ENCODE measurements around the gene ADGRB3. TPM values are rescaled to one million over a fixed set of nuclear protein-coding genes. Genes with fewer than 3 reads are reported as not detected.

ADGRB3 gene
- total and polyA plus RNA-seq, 10 of the 15 experiments (the other 5 are each of a cell fraction or from before 2014, with no cell fraction given), result 0.03 to 0.06 TPM; not detected in 8

DNA sequence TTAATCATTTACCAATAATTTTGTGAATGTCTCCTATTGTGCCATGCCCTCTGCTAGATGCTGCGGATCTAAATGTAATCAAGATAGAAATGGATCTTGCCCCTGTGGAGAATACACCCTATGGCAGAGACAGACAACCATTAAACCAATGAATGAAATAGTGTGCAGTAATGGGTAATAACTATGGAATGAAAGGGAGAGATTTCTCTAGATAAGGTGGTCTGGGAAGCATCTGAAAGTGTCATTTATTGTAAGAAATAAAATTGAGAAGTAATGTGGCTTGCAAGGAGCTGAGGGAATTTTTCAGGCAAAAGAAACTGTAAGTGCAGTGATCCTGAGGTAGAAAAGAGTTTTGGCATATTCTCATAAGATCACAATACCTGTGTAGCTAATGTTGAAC is 731.7 kb downstream of the ADGRB3 start:
- Histone ChIP-seq H3K4me3 (no peak overlapping the region), H4K20me1 (ENCODE audit: control insufficient read depth, insufficient read depth) (no peaks in the 10 kb centered on the region), H3K9ac (ENCODE audit: control insufficient read depth, insufficient read depth, low read length) (no peak overlapping the region), H3K79me2 (ENCODE audit: control insufficient read depth, insufficient read depth, low read length) (no peaks in the 10 kb centered on the region), H3K36me3 (ENCODE audit: control insufficient read depth in 2 of 2, insufficient read depth in 2 of 2, low read length in 1 of 2) (no peaks in the 10 kb centered on the region), H3K4me2 (ENCODE audit: control insufficient read depth, insufficient read depth) (no peak overlapping the region), H3K9me3 (replicated peaks; ENCODE audit: control insufficient read depth, insufficient read depth, low read length) (no peaks in the 10 kb centered on the region), H3K27ac (ENCODE audit: control insufficient read depth, insufficient read depth) (no peak overlapping the region), H3K4me1 (ENCODE audit: control insufficient read depth, insufficient read depth, low read length) (no peaks in the 10 kb centered on the region), H3K27me3 (replicated peaks in 1 of 2; ENCODE audit: control insufficient read depth in 2 of 2, insufficient read depth in 2 of 2, low read length in 1 of 2) (no peaks in the 10 kb centered on the region), H2AFZ (ENCODE audit: control insufficient read depth, low read depth, low read length) (no peak overlapping the region)
- 42% methylated on average over 1 of the region's 1 CpG for WGBS (ENCODE audit: insufficient coverage, insufficient replicate concordance, low lambda C conversion rate, missing lambda C conversion rate)
- in situ Hi-C loops (cut with MboI), result no loop called here
- POLR2A ChIA-PET, result no interaction called here
- FAIRE-seq, result no peak
- ATAC-seq, result no peak
- intact Hi-C loops (cut with micrococcal nuclease; ENCODE audit: unreplicated experiment), result no loop called here
- CTCF ChIA-PET, result no interaction called here
- RAD21 ChIA-PET (ENCODE audit: unreplicated experiment), result no interaction called here
- no peak for DNase-seq (ENCODE audit: low read depth, low spot score)
- no TSS peak for BruUV-seq (replicated peaks)
- no peak for TF ChIP-seq RFX5 (IDR thresholded peaks at IDR 0.05; ENCODE audit: low read depth, low read length)
- no peak for TF ChIP-seq STAT1 (conservative IDR thresholded peaks at IDR 0.05)
- no peak for TF ChIP-seq BRCA1 (IDR thresholded peaks at IDR 0.05; ENCODE audit: low read depth, low read length)
- TF ChIP-seq, protein P1, sequence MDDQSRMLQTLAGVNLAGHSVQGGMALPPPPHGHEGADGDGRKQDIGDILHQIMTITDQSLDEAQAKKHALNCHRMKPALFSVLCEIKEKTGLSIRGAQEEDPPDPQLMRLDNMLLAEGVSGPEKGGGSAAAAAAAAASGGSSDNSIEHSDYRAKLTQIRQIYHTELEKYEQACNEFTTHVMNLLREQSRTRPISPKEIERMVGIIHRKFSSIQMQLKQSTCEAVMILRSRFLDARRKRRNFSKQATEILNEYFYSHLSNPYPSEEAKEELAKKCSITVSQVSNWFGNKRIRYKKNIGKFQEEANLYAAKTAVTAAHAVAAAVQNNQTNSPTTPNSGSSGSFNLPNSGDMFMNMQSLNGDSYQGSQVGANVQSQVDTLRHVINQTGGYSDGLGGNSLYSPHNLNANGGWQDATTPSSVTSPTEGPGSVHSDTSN (IDR thresholded peaks at IDR 0.05; ENCODE audit: insufficient replicate concordance, low read depth, low read length), result no peak
- SMC1A ChIA-PET (ENCODE audit: uncharacterized antibody, unreplicated experiment), result no interaction called here

DNA sequence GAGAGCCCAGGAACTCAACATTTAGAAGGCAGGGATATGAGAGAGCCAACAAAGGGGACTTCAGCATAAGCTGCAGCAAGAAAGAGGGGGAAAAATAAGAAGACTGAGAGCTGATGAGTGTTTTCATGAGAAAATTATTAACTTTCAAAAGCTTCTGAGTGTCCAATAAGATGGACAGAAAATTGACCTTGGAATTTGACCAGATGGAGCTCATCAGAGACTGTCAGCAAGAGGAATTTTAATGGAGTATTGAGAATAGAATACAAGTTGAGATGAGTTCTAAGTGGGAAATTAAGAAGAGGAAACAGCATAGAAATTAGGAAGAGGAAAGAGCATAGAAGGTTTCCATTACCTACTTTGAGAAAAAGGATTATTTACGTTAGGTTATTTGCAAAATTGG is 733.5 kb downstream of the ADGRB3 start:
- H3K4me2 ChIP-seq (ENCODE audit: control insufficient read depth, insufficient read depth), result no peak overlapping the region
- no peak overlapping the region for H3K4me3 ChIP-seq
- no peaks in the 10 kb centered on the region for H3K27me3 ChIP-seq (replicated peaks in 1 of 2; ENCODE audit: control insufficient read depth in 2 of 2, insufficient read depth in 2 of 2, low read length in 1 of 2)
- TF ChIP-seq EGR1 (IDR thresholded peaks at IDR 0.05; ENCODE audit: borderline replicate concordance in 1 of 2, low read depth in 2 of 2, low read length in 2 of 2) (no peak), NFYA (IDR thresholded peaks at IDR 0.05; ENCODE audit: borderline replicate concordance, low read depth, low read length) (no peak), POLR2AphosphoS2 (IDR thresholded peaks at IDR 0.05; ENCODE audit: low read depth, low read length) (no peak), TAF1 (IDR thresholded peaks at IDR 0.05; ENCODE audit: borderline replicate concordance, low read depth, low read length) (no peak), ZNF274 (IDR thresholded peaks at IDR 0.05; ENCODE audit: insufficient read depth, insufficient read length) (no peak), FOS (IDR thresholded peaks at IDR 0.05; ENCODE audit: borderline replicate concordance, extremely low read depth, insufficient read length) (no peak)
- H2AFZ ChIP-seq (ENCODE audit: control insufficient read depth, low read depth, low read length), result no peak overlapping the region
- no peaks in the 10 kb centered on the region for H3K9me3 ChIP-seq (replicated peaks; ENCODE audit: control insufficient read depth, insufficient read depth, low read length)
- H3K9ac ChIP-seq (ENCODE audit: control insufficient read depth, insufficient read depth, low read length), result no peak overlapping the region
- H3K4me1 ChIP-seq (ENCODE audit: control insufficient read depth, insufficient read depth, low read length), result no peaks in the 10 kb centered on the region
- no peak for DNase-seq (ENCODE audit: low read depth, low spot score)
- no peaks in the 10 kb centered on the region for H3K36me3 ChIP-seq (ENCODE audit: control insufficient read depth in 2 of 2, insufficient read depth in 2 of 2, low read length in 1 of 2)
- in situ Hi-C loops (cut with MboI), result no loop called here
- H4K20me1 ChIP-seq (ENCODE audit: control insufficient read depth, insufficient read depth), result no peaks in the 10 kb centered on the region
- ATAC-seq, result no peak
- ChIA-PET SMC1A (ENCODE audit: uncharacterized antibody, unreplicated experiment) (no interaction called here), RAD21 (ENCODE audit: unreplicated experiment) (no interaction called here), CTCF (no interaction called here), POLR2A (no interaction called here)
- 0% methylated on average over 1 of the region's 1 CpG for WGBS (ENCODE audit: insufficient coverage, insufficient replicate concordance, low lambda C conversion rate, missing lambda C conversion rate)
- H3K27ac ChIP-seq (ENCODE audit: control insufficient read depth, insufficient read depth), result no peak overlapping the region
- no peak for FAIRE-seq
- intact Hi-C loops (cut with micrococcal nuclease; ENCODE audit: unreplicated experiment), result no loop called here
- BruUV-seq (replicated peaks), result no TSS peak
- no peaks in the 10 kb centered on the region for H3K79me2 ChIP-seq (ENCODE audit: control insufficient read depth, insufficient read depth, low read length)
